ENCODE results near the gene MYO1D. TPM values are rescaled to one million over a fixed set of nuclear protein-coding genes. Genes with fewer than 3 reads are reported as not detected.
"Not testable (repeated sequence)": the region's sequence is repeated elsewhere in the genome, so short reads cannot be mapped to it uniquely, and the experiment has no call there.

MYO1D gene
- total RNA-seq, 4 donors from 2014 or later = 247 to 569 (median 444) TPM

- peaks cover 0 to 3% of the 10 kb centered on the region in 2 donors for H3K9me3 ChIP-seq
- no peak overlapping the region for H3K27ac ChIP-seq
- H3K4me3 ChIP-seq = no peak overlapping the region
- no peak for TF ChIP-seq POLR2A (IDR thresholded peaks at IDR 0.05)
- TF ChIP-seq EP300 (IDR thresholded peaks at IDR 0.05; ENCODE audit: low read depth) = no peak
- intact Hi-C loops (cut with DNase I; ENCODE audit: low total_unique reads) = no loop called here
- H3K27me3 ChIP-seq = no peaks in the 10 kb centered on the region
- H3K4me1 ChIP-seq = no peaks in the 10 kb centered on the region
- H3K36me3 ChIP-seq = peaks cover 0 to 36% (median 4%) of the 10 kb centered on the region in 4 donors
- in situ Hi-C loops (cut with MboI; ENCODE audit: low pct_ligation_motif_present in 1 of 4, low pct_unique_long_range_greater_than_20kb in 1 of 4, low sequenced_read_pairs in 3 of 4) = no loop called here
- 82 to 83% methylated on average over 1 to 5 of the region's 5 CpGs for WGBS, 2 donors (ENCODE audit: low coverage in 1 of 2)
- DNase-seq = no peak
Observed at GRCh38 chr17:32723310-32723955, 153.5 kb downstream of the MYO1D start.

- H3K27me3 ChIP-seq = no peaks in the 10 kb centered on the region
- TF ChIP-seq CTCF (IDR thresholded peaks at IDR 0.05) (no peak), POLR2A (IDR thresholded peaks at IDR 0.05) (no peak), POLR2AphosphoS5 (IDR thresholded peaks at IDR 0.05) (no peak), EP300 (IDR thresholded peaks at IDR 0.05; ENCODE audit: low read depth) (no peak)
- H3K4me1 ChIP-seq = no peaks in the 10 kb centered on the region
- no peak overlapping the region for H3K27ac ChIP-seq
- 98% methylated on average over 6 of the region's 6 CpGs for WGBS, 2 donors (ENCODE audit: low coverage in 1 of 2)
- intact Hi-C loops (cut with DNase I; ENCODE audit: low total_unique reads) = no loop called here
- H3K9me3 ChIP-seq = peaks cover 0 to 3% of the 10 kb centered on the region in 2 donors
- peaks cover 0 to 36% (median 4%) of the 10 kb centered on the region in 4 donors for H3K36me3 ChIP-seq
- no peak overlapping the region for H3K4me3 ChIP-seq
- DNase-seq = no peak
- in situ Hi-C loops (cut with MboI; ENCODE audit: low pct_ligation_motif_present in 1 of 4, low pct_unique_long_range_greater_than_20kb in 1 of 4, low sequenced_read_pairs in 3 of 4) = no loop called here
Observed at GRCh38 chr17:32722733-32723132, 154.2 kb downstream of the MYO1D start.

- in situ Hi-C loops (cut with MboI; ENCODE audit: low pct_ligation_motif_present in 1 of 4, low pct_unique_long_range_greater_than_20kb in 1 of 4, low sequenced_read_pairs in 3 of 4) = no loop called here
Observed at GRCh38 chr17:32720671-32721070, 156.3 kb downstream of the MYO1D start.

GRCh38 chr17:32719689-32720088 lies 157.2 kb downstream of the MYO1D start:
- whole genome bisulfite sequencing, 2 donors (ENCODE audit: low coverage in 1 of 2) = 80 to 84% methylated on average over 1 of the region's 1 CpG
- TF ChIP-seq CTCF (IDR thresholded peaks at IDR 0.05) (no peak), POLR2A (IDR thresholded peaks at IDR 0.05) (no peak), EP300 (IDR thresholded peaks at IDR 0.05; ENCODE audit: low read depth) (no peak), POLR2AphosphoS5 (IDR thresholded peaks at IDR 0.05) (no peak)
- H3K36me3 ChIP-seq = peaks cover 0 to 26% (median 5%) of the 10 kb centered on the region in 4 donors
- in situ Hi-C loops (cut with MboI; ENCODE audit: low pct_ligation_motif_present in 1 of 4, low pct_unique_long_range_greater_than_20kb in 1 of 4, low sequenced_read_pairs in 3 of 4) = no loop called here
- H3K4me3 ChIP-seq = no peak overlapping the region
- intact Hi-C loops (cut with DNase I; ENCODE audit: low total_unique reads) = no loop called here
- H3K27me3 ChIP-seq = no peaks in the 10 kb centered on the region
- no peaks in the 10 kb centered on the region for H3K9me3 ChIP-seq
- DNase-seq = no peak
- no peaks in the 10 kb centered on the region for H3K4me1 ChIP-seq
- no peak overlapping the region for H3K27ac ChIP-seq

More at GRCh38 chr17:32720671-32721070, 156.3 kb downstream of the MYO1D start:
- Histone ChIP-seq H3K27ac (no peak overlapping the region), H3K4me3 (no peak overlapping the region), H3K4me1 (no peaks in the 10 kb centered on the region), H3K9me3 (peaks cover 0 to under 1% of the 10 kb centered on the region in 2 donors), H3K36me3 (peaks cover 0 to 33% (median 4%) of the 10 kb centered on the region in 4 donors), H3K27me3 (no peaks in the 10 kb centered on the region)
- WGBS, 2 donors (ENCODE audit: low coverage in 1 of 2) = 96% methylated on average over 4 to 5 of the region's 5 CpGs
- no peak for TF ChIP-seq POLR2AphosphoS5 (IDR thresholded peaks at IDR 0.05)
- no peak for TF ChIP-seq EP300 (IDR thresholded peaks at IDR 0.05; ENCODE audit: low read depth)
- TF ChIP-seq CTCF (IDR thresholded peaks at IDR 0.05) = no peak
- no peak for TF ChIP-seq POLR2A (IDR thresholded peaks at IDR 0.05)
- intact Hi-C loops (cut with DNase I; ENCODE audit: low total_unique reads) = no loop called here
- DNase-seq = no peak

GRCh38 chr17:32714922-32715321 lies 162.0 kb downstream of the MYO1D start:
- H3K9me3 ChIP-seq; H3K27me3 ChIP-seq; intact Hi-C loops (cut with DNase I; ENCODE audit: low total_unique reads); H3K27ac ChIP-seq; DNase-seq; H3K4me1 ChIP-seq; H3K4me3 ChIP-seq; in situ Hi-C loops (cut with MboI; ENCODE audit: low pct_ligation_motif_present in 1 of 4, low pct_unique_long_range_greater_than_20kb in 1 of 4, low sequenced_read_pairs in 3 of 4): not testable (repeated sequence)
- H3K36me3 ChIP-seq = peaks cover 0 to 12% (median 4%) of the 10 kb centered on the region in 4 donors
- WGBS, 2 donors (ENCODE audit: low coverage in 1 of 2) = 72 to 87% methylated on average over 3 of the region's 3 CpGs

GRCh38 chr17:32714206-32714605 lies 162.7 kb downstream of the MYO1D start:
- intact Hi-C loops (cut with DNase I; ENCODE audit: low total_unique reads); H3K27ac ChIP-seq; H3K4me1 ChIP-seq; H3K4me3 ChIP-seq; in situ Hi-C loops (cut with MboI; ENCODE audit: low pct_ligation_motif_present in 1 of 4, low pct_unique_long_range_greater_than_20kb in 1 of 4, low sequenced_read_pairs in 3 of 4); H3K9me3 ChIP-seq; H3K27me3 ChIP-seq; DNase-seq: not testable (repeated sequence)
- WGBS, 2 donors (ENCODE audit: low coverage in 1 of 2) = 98% methylated on average over 3 of the region's 3 CpGs; no CpG with 5 or more reads in 1 of the 2 donors
- H3K36me3 ChIP-seq = peaks cover 0 to 12% (median 4%) of the 10 kb centered on the region in 4 donors
